Activated CD4-positive, alpha-beta T cell treated with anti-CD3 and anti-CD28 coated beads for 36 hours (primary cell): ENCODE results near the gene CRYBA2. TPM values are rescaled to one million over a fixed set of nuclear protein-coding genes. Genes with fewer than 3 reads are reported as not detected.

Experiments used
- ATAC-seq: fragments of 200-7000 bp; cut with Tn5 transposase; one replicate; pipeline ENCODE4 v1.10.0; 2021; ENCODE audit warnings: mild to moderate bottlenecking, moderate library complexity
- CTCF ChIA-PET: fragments of 350-600 bp; sonication (Branson Sonifier 250); formaldehyde crosslinking; loops from one replicate; lab custom pipeline; 2021; ENCODE audit warnings: antibody characterized with exemption; lab: Charles Lee
- POLR2A ChIA-PET: fragments of 350-600 bp; sonication (Branson Sonifier 250); formaldehyde crosslinking; loops from one replicate; lab custom pipeline; 2021; ENCODE audit warnings: antibody characterized with exemption, inconsistent platforms; lab: Charles Lee
- DNase-seq: peaks from one replicate; pipeline ENCODE4 v3.0.0-alpha.2; 2020
- H3K27ac Mint-ChIP-seq: one replicate; pipeline ENCODE4 v1.8.0; 2021; ENCODE audit warnings: mixed read lengths
- H3K27me3 Mint-ChIP-seq: one replicate; pipeline ENCODE4 v1.8.0; 2021; ENCODE audit warnings: mixed read lengths
- H3K36me3 Mint-ChIP-seq: one replicate; pipeline ENCODE4 v1.8.0; 2021; ENCODE audit warnings: low read depth, mixed read lengths
- H3K4me1 Mint-ChIP-seq: one replicate; pipeline ENCODE4 v1.8.0; 2021; ENCODE audit warnings: mixed read lengths
- H3K4me3 Mint-ChIP-seq: one replicate; pipeline ENCODE4 v1.8.0; 2021; ENCODE audit warnings: mild to moderate bottlenecking, moderate library complexity, mixed read lengths
- H3K9me3 Mint-ChIP-seq: one replicate; pipeline ENCODE4 v1.8.0; 2021; ENCODE audit warnings: low read depth, mixed read lengths
- intact Hi-C, 2 experiments: fragments of 100-400 bp; cut with DNase I in 1 of 2; cut with micrococcal nuclease in 1 of 2; formaldehyde crosslinking; loops; one replicate each; pipeline versions ENCODE4 v1.14.2 to v1.15.1; 2022 to 2024; cut with DNase I, micrococcal nuclease
- total RNA-seq, 2 experiments: library from RNA; stranded (reverse); gene quantifications; one replicate each; pipeline ENCODE4 v1.2.3, GENCODE V29; 2021

The CRYBA2 gene
- total RNA-seq, 2 experiments from 2014 or later = not detected

GRCh38 chr2:219030177-219030940 lies 37.1 kb upstream of the CRYBA2 start:
- ChIA-PET POLR2A (no interaction called here), CTCF (interaction anchor here (0.5 to 4.9 kb wide), 50 partner anchors 10 to 1667 kb away, joined by 3 to 44 read pairs (median 4); partner anchors contain the start of genes CFAP65, GLB1L and STK16)
- H3K27me3 Mint-ChIP-seq = peaks cover 11% of the 10 kb centered on the region
- H3K4me3 Mint-ChIP-seq = no peak overlapping the region
- no peaks in the 10 kb centered on the region for H3K4me1 Mint-ChIP-seq
- H3K27ac Mint-ChIP-seq = no peak overlapping the region
- DNase-seq = no peak
- intact Hi-C loops = no loop called here
- no peaks in the 10 kb centered on the region for H3K9me3 Mint-ChIP-seq
- H3K36me3 Mint-ChIP-seq = no peaks in the 10 kb centered on the region
- ATAC-seq = no peak

- H3K9me3 Mint-ChIP-seq = no peaks in the 10 kb centered on the region
- H3K4me1 Mint-ChIP-seq = no peaks in the 10 kb centered on the region
- no peak overlapping the region for H3K4me3 Mint-ChIP-seq
- H3K27me3 Mint-ChIP-seq = peaks cover 11% of the 10 kb centered on the region
- CTCF ChIA-PET = interaction anchor here (0.5 to 4.9 kb wide), 49 partner anchors 10 to 1666 kb away, joined by 3 to 44 read pairs (median 4); partner anchors contain the start of genes CFAP65, GLB1L and STK16
- H3K27ac Mint-ChIP-seq = no peak overlapping the region
- no peaks in the 10 kb centered on the region for H3K36me3 Mint-ChIP-seq
- intact Hi-C loops = loop anchor here (1.0 kb wide), 6 partner anchors 29 to 126 kb away; no protein-coding TSS in a partner anchor
- ATAC-seq (peak; percentile 98), DNase-seq (peak; percentile 88)
- POLR2A ChIA-PET = no interaction called here
Observed at GRCh38 chr2:219029829-219030165, 36.6 kb upstream of the CRYBA2 start.

- no peak for DNase-seq
- intact Hi-C loops = loop anchor here (1.0 kb wide), 6 partner anchors 29 to 126 kb away; no protein-coding TSS in a partner anchor
- Mint-ChIP-seq H3K27me3 (peaks cover 9% of the 10 kb centered on the region), H3K36me3 (no peaks in the 10 kb centered on the region), H3K27ac (no peak overlapping the region), H3K9me3 (no peaks in the 10 kb centered on the region), H3K4me1 (no peaks in the 10 kb centered on the region), H3K4me3 (no peak overlapping the region)
- ChIA-PET CTCF (interaction anchor here (0.6 to 4.9 kb wide), 44 partner anchors 9 to 1667 kb away, joined by 3 to 44 read pairs (median 4); partner anchors contain the start of genes CFAP65, GLB1L and STK16), POLR2A (no interaction called here)
- ATAC-seq = peak; percentile 27
Observed at GRCh38 chr2:219028996-219029828, 36.0 kb upstream of the CRYBA2 start.

- intact Hi-C loops = no loop called here
- Mint-ChIP-seq H3K9me3 (no peaks in the 10 kb centered on the region), H3K4me1 (no peaks in the 10 kb centered on the region), H3K27ac (no peak overlapping the region), H3K27me3 (peaks cover 9% of the 10 kb centered on the region), H3K36me3 (no peaks in the 10 kb centered on the region), H3K4me3 (no peak overlapping the region)
- ATAC-seq = no peak
- CTCF ChIA-PET = interaction anchor here (1.0 to 4.9 kb wide), 6 partner anchors 13 to 130 kb away, joined by 3 to 44 read pairs (median 16); partner anchors contain the start of gene CFAP65
- DNase-seq = no peak
- POLR2A ChIA-PET = no interaction called here
Observed at GRCh38 chr2:219028141-219028540, 34.9 kb upstream of the CRYBA2 start.

- H3K36me3 Mint-ChIP-seq = no peaks in the 10 kb centered on the region
- no peaks in the 10 kb centered on the region for H3K4me1 Mint-ChIP-seq
- ChIA-PET CTCF (interaction anchor here (0.7 to 4.9 kb wide), 9 partner anchors 8 to 126 kb away, joined by 3 to 44 read pairs (median 5); partner anchors contain the start of gene CFAP65), POLR2A (no interaction called here)
- H3K27me3 Mint-ChIP-seq = peaks cover 8% of the 10 kb centered on the region
- no peak overlapping the region for H3K4me3 Mint-ChIP-seq
- DNase-seq (no peak), ATAC-seq (no peak)
- H3K27ac Mint-ChIP-seq = no peak overlapping the region
- intact Hi-C loops = no loop called here
- H3K9me3 Mint-ChIP-seq = no peaks in the 10 kb centered on the region
Observed at GRCh38 chr2:219027511-219028055, 34.4 kb upstream of the CRYBA2 start.

GRCh38 chr2:219026946-219027345 lies 33.7 kb upstream of the CRYBA2 start:
- DNase-seq = no peak
- POLR2A ChIA-PET = no interaction called here
- Mint-ChIP-seq H3K27me3 (peaks cover 4% of the 10 kb centered on the region), H3K4me3 (no peak overlapping the region), H3K9me3 (no peaks in the 10 kb centered on the region), H3K36me3 (no peaks in the 10 kb centered on the region), H3K4me1 (no peaks in the 10 kb centered on the region), H3K27ac (no peak overlapping the region)
- CTCF ChIA-PET = interaction anchor here (0.5 to 4.9 kb wide), 10 partner anchors 9 to 587 kb away, joined by 3 to 44 read pairs (median 4); no protein-coding TSS in a partner anchor
- intact Hi-C loops = no loop called here
- no peak for ATAC-seq

- Mint-ChIP-seq H3K4me3 (no peak overlapping the region), H3K36me3 (no peaks in the 10 kb centered on the region), H3K9me3 (no peaks in the 10 kb centered on the region), H3K27me3 (peaks cover 5% of the 10 kb centered on the region), H3K4me1 (no peaks in the 10 kb centered on the region), H3K27ac (no peak overlapping the region)
- no peak for ATAC-seq
- CTCF ChIA-PET = interaction anchor here (0.9 to 2.3 kb wide), 5 partner anchors 12 to 129 kb away, joined by 3 to 8 read pairs (median 4); no protein-coding TSS in a partner anchor
- POLR2A ChIA-PET = interaction anchor here (0.6 kb wide), 2 partner anchors 30 to 450 kb away, joined by 3 read pairs; no protein-coding TSS in a partner anchor
- no peak for DNase-seq
- intact Hi-C loops = no loop called here
Observed at GRCh38 chr2:219025637-219026585, 32.7 kb upstream of the CRYBA2 start.

GRCh38 chr2:219024059-219024458 lies 30.8 kb upstream of the CRYBA2 start:
- no peak overlapping the region for H3K27ac Mint-ChIP-seq
- POLR2A ChIA-PET = no interaction called here
- H3K4me3 Mint-ChIP-seq = no peak overlapping the region
- CTCF ChIA-PET = interaction anchor here (1.2 to 2.3 kb wide), 2 partner anchors 44 to 48 kb away, joined by 3 to 8 read pairs; no protein-coding TSS in a partner anchor
- ATAC-seq = no peak
- H3K36me3 Mint-ChIP-seq = no peaks in the 10 kb centered on the region
- H3K4me1 Mint-ChIP-seq = no peaks in the 10 kb centered on the region
- no peaks in the 10 kb centered on the region for H3K9me3 Mint-ChIP-seq
- intact Hi-C loops = no loop called here
- no peak for DNase-seq
- peaks cover 3% of the 10 kb centered on the region for H3K27me3 Mint-ChIP-seq

GRCh38 chr2:219023045-219023605 lies 29.9 kb upstream of the CRYBA2 start:
- intact Hi-C loops = no loop called here
- Mint-ChIP-seq H3K27me3 (peaks cover 3% of the 10 kb centered on the region), H3K4me3 (no peak overlapping the region), H3K9me3 (no peaks in the 10 kb centered on the region), H3K4me1 (no peaks in the 10 kb centered on the region), H3K36me3 (no peaks in the 10 kb centered on the region), H3K27ac (no peak overlapping the region)
- no peak for DNase-seq
- CTCF ChIA-PET = interaction anchor here (0.7 kb wide), 1 partner anchor 94 kb away, joined by 3 read pairs; no protein-coding TSS in a partner anchor
- POLR2A ChIA-PET = no interaction called here
- no peak for ATAC-seq

- DNase-seq (no peak), ATAC-seq (no peak)
- intact Hi-C loops = no loop called here
- H3K4me1 Mint-ChIP-seq = no peaks in the 10 kb centered on the region
- no peak overlapping the region for H3K4me3 Mint-ChIP-seq
- no peaks in the 10 kb centered on the region for H3K36me3 Mint-ChIP-seq
- CTCF ChIA-PET = no interaction called here
- POLR2A ChIA-PET = no interaction called here
- no peaks in the 10 kb centered on the region for H3K9me3 Mint-ChIP-seq
- no peak overlapping the region for H3K27ac Mint-ChIP-seq
- H3K27me3 Mint-ChIP-seq = peaks cover 3% of the 10 kb centered on the region
Observed at GRCh38 chr2:219022616-219023015, 29.4 kb upstream of the CRYBA2 start.
